ENCODE data around the gene FOXL2. TPM values are rescaled to one million over a fixed set of nuclear protein-coding genes. Genes with fewer than 3 reads are reported as not detected.

FOXL2 gene
- total RNA-seq, 2 donors from 2014 or later: 0.11 to 0.24 TPM

DNA sequence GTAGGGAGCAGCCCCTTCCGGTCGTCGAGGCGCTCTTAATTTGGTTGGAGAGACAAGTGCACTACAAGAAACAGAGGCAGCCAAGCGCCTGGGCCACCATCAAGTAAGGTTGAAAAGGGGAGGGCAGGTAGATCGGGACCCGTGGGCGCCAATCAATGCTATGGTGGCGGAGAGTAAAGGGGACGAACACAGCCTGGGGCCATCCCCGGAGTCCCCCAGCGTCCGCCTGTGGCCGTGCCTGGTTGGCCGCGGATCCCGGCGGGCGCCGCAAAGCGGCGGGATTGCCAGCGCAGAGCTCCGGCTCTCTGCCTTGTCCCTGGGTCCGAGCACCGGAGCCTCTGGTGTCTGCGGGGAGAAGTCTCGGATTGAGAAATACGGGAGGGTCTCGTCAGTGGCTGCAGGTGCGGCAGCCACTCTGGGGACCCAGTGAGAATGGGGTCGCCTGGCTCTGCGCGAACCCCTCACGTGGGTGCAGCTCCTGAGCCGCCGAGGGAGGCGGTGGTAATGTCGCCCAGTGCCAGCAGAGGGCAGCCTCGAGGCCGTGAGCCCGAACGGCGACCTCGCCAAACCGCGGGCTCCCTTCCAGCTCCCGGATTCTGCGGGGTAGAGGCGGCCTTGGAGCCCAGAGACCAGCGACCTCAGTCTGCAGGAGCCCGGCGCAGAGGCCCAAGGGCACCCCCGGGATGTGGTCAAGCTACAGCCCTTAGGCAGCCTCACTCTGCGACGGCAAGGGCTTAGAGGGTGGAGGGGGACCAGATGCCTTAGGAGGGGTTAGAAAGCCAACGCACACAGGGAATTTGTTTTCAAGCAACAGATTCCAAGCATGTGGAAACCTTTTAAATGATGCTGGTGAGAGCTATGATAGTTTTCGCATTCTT is 10.8 kb downstream of the FOXL2 start:
- H3K27ac ChIP-seq (ENCODE audit: low read depth, low read length): no peak overlapping the region
- Mint-ChIP-seq H3K36me3 (ENCODE audit: low read depth) (no peaks in the 10 kb centered on the region), H3K4me3 (peak overlapping the region; percentile 58), H3K4me1 (peaks cover 26% of the 10 kb centered on the region), H3K9me3 (no peaks in the 10 kb centered on the region), H3K27ac (peak overlapping the region; percentile 74), H3K27me3 (ENCODE audit: insufficient read depth) (peaks cover 64% of the 10 kb centered on the region)
- TF ChIP-seq, protein P1, sequence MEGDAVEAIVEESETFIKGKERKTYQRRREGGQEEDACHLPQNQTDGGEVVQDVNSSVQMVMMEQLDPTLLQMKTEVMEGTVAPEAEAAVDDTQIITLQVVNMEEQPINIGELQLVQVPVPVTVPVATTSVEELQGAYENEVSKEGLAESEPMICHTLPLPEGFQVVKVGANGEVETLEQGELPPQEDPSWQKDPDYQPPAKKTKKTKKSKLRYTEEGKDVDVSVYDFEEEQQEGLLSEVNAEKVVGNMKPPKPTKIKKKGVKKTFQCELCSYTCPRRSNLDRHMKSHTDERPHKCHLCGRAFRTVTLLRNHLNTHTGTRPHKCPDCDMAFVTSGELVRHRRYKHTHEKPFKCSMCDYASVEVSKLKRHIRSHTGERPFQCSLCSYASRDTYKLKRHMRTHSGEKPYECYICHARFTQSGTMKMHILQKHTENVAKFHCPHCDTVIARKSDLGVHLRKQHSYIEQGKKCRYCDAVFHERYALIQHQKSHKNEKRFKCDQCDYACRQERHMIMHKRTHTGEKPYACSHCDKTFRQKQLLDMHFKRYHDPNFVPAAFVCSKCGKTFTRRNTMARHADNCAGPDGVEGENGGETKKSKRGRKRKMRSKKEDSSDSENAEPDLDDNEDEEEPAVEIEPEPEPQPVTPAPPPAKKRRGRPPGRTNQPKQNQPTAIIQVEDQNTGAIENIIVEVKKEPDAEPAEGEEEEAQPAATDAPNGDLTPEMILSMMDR (conservative IDR thresholded peaks at IDR 0.05): peak; percentile 93
- peak; percentile 96 for DNase-seq
- H3K27me3 ChIP-seq (ENCODE audit: control insufficient read depth, insufficient read depth, low read length, poor library complexity, severe bottlenecking): peaks cover 84% of the 10 kb centered on the region
- H3K4me3 ChIP-seq (ENCODE audit: low read length): peak overlapping the region; percentile 77
- no peak overlapping the region for H3K9ac ChIP-seq (ENCODE audit: extremely low read depth, low read length, poor library complexity, severe bottlenecking)
- H3K4me1 ChIP-seq (ENCODE audit: control insufficient read depth, insufficient read depth, low read length): peaks cover 10% of the 10 kb centered on the region
- H3K9me3 ChIP-seq (ENCODE audit: control insufficient read depth, low read length): no peaks in the 10 kb centered on the region
- 2 to 4% methylated on average over 26 to 58 of the region's 58 CpGs for WGBS, 2 experiments (ENCODE audit: insufficient coverage in 1 of 2, insufficient read length in 1 of 2)
- H3K36me3 ChIP-seq (ENCODE audit: control insufficient read depth, insufficient read depth, low read length): no peaks in the 10 kb centered on the region

DNA sequence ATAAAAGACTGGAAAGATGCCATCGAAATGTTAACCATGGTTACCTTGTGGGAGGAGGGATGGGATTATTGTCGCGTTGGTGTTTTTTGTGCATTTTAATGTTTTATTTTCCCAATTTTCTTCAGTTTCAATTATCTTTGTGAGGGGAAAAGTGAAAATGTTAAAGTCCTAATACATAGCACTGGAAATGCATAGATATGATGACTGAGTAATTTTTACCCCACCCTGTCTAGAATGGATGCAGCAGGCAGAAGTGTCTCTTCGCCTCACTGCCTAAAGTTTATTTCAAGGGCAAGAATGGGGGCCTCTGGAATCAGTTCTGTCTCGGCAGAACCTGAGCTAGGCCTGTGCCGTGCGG is 11.5 kb downstream of the FOXL2 start:
- TF ChIP-seq, protein P1 (conservative IDR thresholded peaks at IDR 0.05): no peak
- H3K4me1 ChIP-seq (ENCODE audit: control insufficient read depth, insufficient read depth, low read length): peaks cover 10% of the 10 kb centered on the region
- Mint-ChIP-seq H3K4me3 (peak overlapping the region; percentile 58), H3K36me3 (ENCODE audit: low read depth) (no peaks in the 10 kb centered on the region), H3K27me3 (ENCODE audit: insufficient read depth) (peaks cover 58% of the 10 kb centered on the region), H3K4me1 (peaks cover 26% of the 10 kb centered on the region), H3K27ac (peak overlapping the region; percentile 74), H3K9me3 (no peaks in the 10 kb centered on the region)
- no peak overlapping the region for H3K9ac ChIP-seq (ENCODE audit: extremely low read depth, low read length, poor library complexity, severe bottlenecking)
- no peaks in the 10 kb centered on the region for H3K9me3 ChIP-seq (ENCODE audit: control insufficient read depth, low read length)
- no peak overlapping the region for H3K27ac ChIP-seq (ENCODE audit: low read depth, low read length)
- H3K27me3 ChIP-seq (ENCODE audit: control insufficient read depth, insufficient read depth, low read length, poor library complexity, severe bottlenecking): peaks cover 77% of the 10 kb centered on the region
- peak overlapping the region; percentile 77 for H3K4me3 ChIP-seq (ENCODE audit: low read length)
- DNase-seq: no peak
- no peaks in the 10 kb centered on the region for H3K36me3 ChIP-seq (ENCODE audit: control insufficient read depth, insufficient read depth, low read length)
- 56 to 61% methylated on average over 7 of the region's 7 CpGs for WGBS, 2 experiments (ENCODE audit: insufficient coverage in 1 of 2, insufficient read length in 1 of 2)

DNA sequence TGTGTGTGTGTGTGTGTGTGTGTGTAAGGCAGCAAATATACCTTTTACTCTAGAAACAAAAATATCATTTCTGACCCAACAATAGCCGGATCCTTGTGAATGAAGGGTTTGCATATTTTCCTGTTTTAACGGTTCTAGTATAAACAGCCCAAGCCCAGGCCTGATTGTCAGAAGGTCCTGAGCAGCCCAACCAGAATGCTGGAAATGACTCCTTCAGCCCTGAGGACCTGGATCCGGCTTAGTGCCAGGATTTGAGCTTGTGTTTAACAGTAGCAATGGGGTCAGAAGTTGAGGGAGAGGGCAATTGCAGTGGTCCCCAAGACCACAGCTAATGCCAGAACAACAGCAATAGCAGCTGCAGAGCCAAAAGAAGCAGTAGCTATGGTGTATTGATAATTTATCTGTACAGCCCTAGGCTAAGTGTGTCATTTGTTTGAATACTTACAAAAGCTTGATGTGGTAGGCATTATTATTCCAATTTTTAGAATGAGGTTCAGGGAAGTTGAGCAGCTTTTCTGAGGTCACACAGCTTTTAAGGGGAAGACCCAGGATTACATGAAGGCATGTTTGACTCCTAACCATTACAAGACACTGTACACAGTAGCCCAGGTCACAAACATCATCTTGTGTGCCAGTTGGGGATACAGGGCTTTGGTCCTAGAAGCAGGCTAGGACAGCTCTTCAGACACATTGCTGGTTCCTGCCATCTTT is 12.8 kb downstream of the FOXL2 start:
- H3K4me1 ChIP-seq (ENCODE audit: control insufficient read depth, insufficient read depth, low read length): peaks cover 7% of the 10 kb centered on the region
- Mint-ChIP-seq H3K27me3 (ENCODE audit: insufficient read depth) (peaks cover 45% of the 10 kb centered on the region), H3K4me1 (peaks cover 24% of the 10 kb centered on the region), H3K27ac (no peak overlapping the region), H3K4me3 (no peak overlapping the region), H3K9me3 (no peaks in the 10 kb centered on the region), H3K36me3 (ENCODE audit: low read depth) (no peaks in the 10 kb centered on the region)
- TF ChIP-seq, protein P1 (conservative IDR thresholded peaks at IDR 0.05): no peak
- 85 to 93% methylated on average over 2 to 3 of the region's 3 CpGs for WGBS, 2 experiments (ENCODE audit: insufficient coverage in 1 of 2, insufficient read length in 1 of 2)
- H3K4me3 ChIP-seq (ENCODE audit: low read length): no peak overlapping the region
- peaks cover 64% of the 10 kb centered on the region for H3K27me3 ChIP-seq (ENCODE audit: control insufficient read depth, insufficient read depth, low read length, poor library complexity, severe bottlenecking)
- H3K9ac ChIP-seq (ENCODE audit: extremely low read depth, low read length, poor library complexity, severe bottlenecking): no peak overlapping the region
- H3K36me3 ChIP-seq (ENCODE audit: control insufficient read depth, insufficient read depth, low read length): no peaks in the 10 kb centered on the region
- no peaks in the 10 kb centered on the region for H3K9me3 ChIP-seq (ENCODE audit: control insufficient read depth, low read length)
- DNase-seq: no peak
- no peak overlapping the region for H3K27ac ChIP-seq (ENCODE audit: low read depth, low read length)
